H1 (cell line): Measurements from ENCODE around the gene ZBTB14. TPM values are rescaled to one million over a fixed set of nuclear protein-coding genes. Genes with fewer than 3 reads are reported as not detected.

Experiments
- CTCF ChIA-PET: fragments of 300-600 bp; sonication (Branson Sonifier 250); formaldehyde crosslinking; loops from one replicate; lab custom pipeline; 2021; ENCODE audit not compliant: partially characterized antibody; lab: Charles Lee
- POLR2A ChIA-PET: fragments of 300-600 bp; sonication (Branson Sonifier 250); formaldehyde crosslinking; loops from one replicate; lab custom pipeline; 2021; ENCODE audit warnings: inconsistent platforms; ENCODE audit not compliant: partially characterized antibody; lab: Charles Lee
- DNase-seq, 2 experiments: peaks; one replicate each; pipeline versions ENCODE4 v3.0.0 to v3.0.0-alpha.2; 2010 to 2022; ENCODE audit warnings: low spot score in 2 of 2, low read depth in 1 of 2, mixed read lengths in 1 of 2
- FAIRE-seq: peaks from 2 replicates; lab custom pipeline; 2011; peaks lifted over from hg19 to GRCh38; lab: Jason Lieb, UNC
- H2AFZ ChIP-seq: 2 replicates; pipeline ENCODE4 v1.8.1; 2012; ENCODE audit warnings: low read length, inconsistent platforms
- H2AK5ac ChIP-seq: 2 replicates; pipeline ENCODE4 v1.6.1; 2013; ENCODE audit warnings: low read depth, low read length
- H2BK120ac ChIP-seq: replicated peaks from 2 replicates; pipeline ENCODE3; 2013; ENCODE audit warnings: low read depth, low read length, inconsistent platforms
- H2BK12ac ChIP-seq: 2 replicates; pipeline ENCODE4 v1.6.1; 2013; ENCODE audit warnings: low read depth, low read length
- H2BK15ac ChIP-seq: 2 replicates; pipeline ENCODE4 v1.6.1; 2013; ENCODE audit warnings: low read length
- H2BK20ac ChIP-seq: 2 replicates; pipeline ENCODE4 v1.6.1; 2013; ENCODE audit warnings: low read length
- H2BK5ac ChIP-seq: 2 replicates; pipeline ENCODE4 v1.6.1; 2013; ENCODE audit warnings: low read depth, low read length
- H3K14ac ChIP-seq: 2 replicates; pipeline ENCODE4 v1.6.1; 2013; ENCODE audit warnings: inconsistent platforms; ENCODE audit not compliant: insufficient read length
- H3K18ac ChIP-seq: 2 replicates; pipeline ENCODE4 v1.6.1; 2013; ENCODE audit warnings: low read length; ENCODE audit errors: extremely low read depth
- H3K23ac ChIP-seq: 2 replicates; pipeline ENCODE4 v1.6.1; 2013; ENCODE audit warnings: inconsistent platforms; ENCODE audit not compliant: insufficient read length
- H3K23me2 ChIP-seq: 2 replicates; pipeline ENCODE4 v1.6.1; 2013; ENCODE audit warnings: low read depth, low read length
- H3K27ac ChIP-seq: 2 replicates; pipeline ENCODE4 v1.6.1; 2011; ENCODE audit warnings: low read depth, low read length, inconsistent platforms
- H3K27me3 ChIP-seq, 4 experiments: replicated peaks in 1 of 4; 1 replicate in 1 of 4; 2 replicates in 3 of 4; pipeline versions ENCODE4 v1.6.1 to v1.8.1; 2011 to 2013; ENCODE audit warnings: low read length in 3 of 4, mild to moderate bottlenecking in 3 of 4, inconsistent platforms in 2 of 4, mixed read lengths in 2 of 4, moderate library complexity in 1 of 4; ENCODE audit not compliant: control insufficient read depth in 3 of 4, insufficient read depth in 3 of 4; ENCODE audit errors: extremely low read depth in 1 of 4
- H3K36me3 ChIP-seq, 4 experiments: 2 replicates each; pipeline versions ENCODE4 v1.6.1 to v1.8.1; 2011 to 2013; ENCODE audit warnings: mild to moderate bottlenecking in 4 of 4, low read length in 3 of 4, moderate library complexity in 2 of 4, control low read depth in 1 of 4, inconsistent platforms in 1 of 4; ENCODE audit not compliant: insufficient read depth in 4 of 4, control insufficient read depth in 2 of 4
- H3K4ac ChIP-seq: replicated peaks from 2 replicates; pipeline ENCODE3; 2013; ENCODE audit warnings: low read length, low read depth, mixed read lengths, inconsistent platforms; ENCODE audit not compliant: insufficient read length
- H3K4me1 ChIP-seq, 4 experiments: replicated peaks in 1 of 4; 1 replicate in 1 of 4; 2 replicates in 3 of 4; pipeline versions ENCODE4 v1.6.1 to v1.8.1; 2011 to 2013; ENCODE audit warnings: low read length in 3 of 4, inconsistent platforms in 2 of 4, mixed read lengths in 1 of 4; ENCODE audit not compliant: insufficient read depth in 4 of 4, control insufficient read depth in 3 of 4
- H3K4me2 ChIP-seq, 2 experiments: 2 replicates each; pipeline versions ENCODE4 v1.6.1 to v1.8.1; 2011 to 2013; ENCODE audit warnings: low read depth in 2 of 2, low read length in 2 of 2, control low read depth in 1 of 2, inconsistent platforms in 1 of 2, mild to moderate bottlenecking in 1 of 2; ENCODE audit not compliant: insufficient read depth in 1 of 2
- H3K4me3 ChIP-seq, 4 experiments: fragments of 200-600, 300-600 bp in 1 of 4; sonication (generic), shearing (Covaris generic), sonication (Bioruptor Twin) in 1 of 4; 2 replicates each; pipeline versions ENCODE4 v1.5.1 to v1.8.1; 2011 to 2016; ENCODE audit warnings: low read length in 4 of 4, low read depth in 3 of 4, control low read depth in 2 of 4, inconsistent platforms in 2 of 4, mild to moderate bottlenecking in 2 of 4, mixed read lengths in 1 of 4, moderate library complexity in 1 of 4; ENCODE audit not compliant: insufficient read depth in 2 of 4; ENCODE audit errors: extremely low read depth in 1 of 4
- H3K56ac ChIP-seq: replicated peaks from 2 replicates; pipeline ENCODE3; 2013; ENCODE audit warnings: low read depth, mild to moderate bottlenecking, mixed read lengths, low read length, inconsistent platforms; ENCODE audit not compliant: insufficient read length
- H3K79me1 ChIP-seq: 2 replicates; pipeline ENCODE4 v1.6.1; 2013; ENCODE audit warnings: low read depth, low read length, control low read depth
- H3K79me2 ChIP-seq, 2 experiments: 2 replicates each; pipeline versions ENCODE4 v1.6.1 to v1.8.1; 2012 to 2013; ENCODE audit warnings: low read length in 2 of 2, mild to moderate bottlenecking in 2 of 2, inconsistent platforms in 1 of 2; ENCODE audit not compliant: insufficient read depth in 2 of 2, control insufficient read depth in 1 of 2
- H3K9ac ChIP-seq, 4 experiments: replicated peaks in 1 of 4; 1 replicate in 1 of 4; 2 replicates in 3 of 4; pipeline versions ENCODE4 v1.6.1 to v1.8.1; 2011 to 2013; ENCODE audit warnings: low read depth in 3 of 4, low read length in 3 of 4, control low read depth in 2 of 4, mild to moderate bottlenecking in 2 of 4, moderate library complexity in 2 of 4, inconsistent platforms in 1 of 4; ENCODE audit errors: extremely low read depth in 1 of 4
- H3K9me3 ChIP-seq, 2 experiments: 2 replicates each; pipeline versions ENCODE4 v1.6.1 to v1.8.1; 2012 to 2013; ENCODE audit warnings: mild to moderate bottlenecking in 2 of 2, moderate library complexity in 2 of 2, control low read depth in 1 of 2, inconsistent platforms in 1 of 2, low read depth in 1 of 2, low read length in 1 of 2, mixed read lengths in 1 of 2; ENCODE audit not compliant: insufficient read depth in 2 of 2
- H4K20me1 ChIP-seq, 2 experiments: replicated peaks in 1 of 2; 2 replicates each; pipeline versions ENCODE3 to v1.8.1; 2011 to 2013; ENCODE audit warnings: inconsistent platforms in 2 of 2, low read length in 2 of 2, mild to moderate bottlenecking in 1 of 2; ENCODE audit not compliant: insufficient read depth in 2 of 2, control insufficient read depth in 1 of 2
- H4K5ac ChIP-seq: 2 replicates; pipeline ENCODE4 v1.6.1; 2013; ENCODE audit warnings: low read length, low read depth, mixed read lengths, inconsistent platforms; ENCODE audit not compliant: insufficient read length
- H4K8ac ChIP-seq: 2 replicates; pipeline ENCODE4 v1.8.0; 2013; ENCODE audit warnings: mild to moderate bottlenecking, moderate library complexity, low read length, inconsistent platforms; ENCODE audit not compliant: insufficient read depth; ENCODE audit errors: extremely low read depth
- H4K91ac ChIP-seq: replicated peaks from 2 replicates; pipeline ENCODE3; 2013; ENCODE audit warnings: low read length, mixed read lengths, inconsistent platforms; ENCODE audit not compliant: insufficient read length
- KDM1A ChIP-seq: fragments of 200-600, 300-600 bp; sonication (generic); IDR thresholded peaks from 2 replicates; pipeline ENCODE4 v1.7.1; 2016; ENCODE audit warnings: mild to moderate bottlenecking, low read length, borderline replicate concordance
- TAF1 ChIP-seq: IDR thresholded peaks from 2 replicates; pipeline ENCODE4 v1.6.1; 2011; ENCODE audit warnings: mild to moderate bottlenecking, low read depth, low read length
- WGBS, 2 experiments: shearing (Covaris generic) in 1 of 2; methylation state at CpG; one replicate each; pipeline versions ENCODE4 v1.1.6 to v1.1.7; 2013 to 2015; ENCODE audit warnings: low lambda C conversion rate in 2 of 2, mixed read lengths in 2 of 2, inconsistent platforms in 1 of 2, low coverage in 1 of 2, missing lambda C conversion rate in 1 of 2; ENCODE audit not compliant: insufficient replicate concordance in 2 of 2, insufficient coverage in 1 of 2, insufficient read length in 1 of 2; ENCODE audit errors: extremely low coverage in 1 of 2, missing lambda C conversion rate in 1 of 2; 5-methylcytosine and 5-hydroxymethylcytosine counted together
- polyA plus RNA-seq, 7 experiments: library from polyadenylated mRNA; depleted of rRNA in 3 of 7; stranded (reverse) in 5 of 7; unstranded in 2 of 7; fragments of >200 nt in 5 of 7; fragments of 200-250 nt in 2 of 7; gene quantifications; 1 replicate in 5 of 7; 2 replicates in 1 of 7; 4 replicates in 1 of 7; pipeline versions ENCODE4 v1.2.1 to v1.2.3, GENCODE V29; 2011 to 2013; ENCODE audit warnings: missing spikeins in 2 of 7, mixed read lengths in 2 of 7
- total RNA-seq: library from RNA; stranded (reverse); fragmentation: NEBNext Ultra II Directional; extraction: Animal tissue kit (Norgen Biotek cat#: 25700); gene quantifications from 2 replicates; pipeline ENCODE4 v1.2.1, GENCODE V29; 2021

ZBTB14 gene
- total and polyA plus RNA-seq, 2 of the 8 experiments (the other 6 are each of a cell fraction or from before 2014, with no cell fraction given) = 5.2 to 18.3 TPM

DNA sequence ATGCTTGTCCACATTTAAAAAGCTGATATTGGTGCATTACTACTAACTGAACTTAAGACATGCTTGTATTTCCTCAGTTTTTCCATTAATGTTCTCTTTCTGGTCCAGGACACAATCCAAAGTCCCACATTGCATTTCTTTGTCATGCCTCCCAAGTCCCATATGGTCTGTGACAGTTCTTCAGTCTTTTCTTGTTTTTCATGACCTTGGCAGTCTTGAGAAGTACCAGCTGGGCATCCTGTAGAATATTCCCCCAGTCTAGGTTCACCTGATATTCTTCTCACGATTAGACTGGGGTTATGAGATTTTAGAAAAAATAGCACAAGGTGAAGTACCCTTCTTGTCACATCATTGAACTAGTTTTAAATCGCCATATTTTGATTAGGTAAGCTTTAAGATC lies 10.3 kb upstream of the ZBTB14 start:
- Histone ChIP-seq H2BK15ac (no peak overlapping the region), H3K27ac (no peak overlapping the region), H3K23me2 (no peaks in the 10 kb centered on the region), H3K4me3 (no peak overlapping the region), H4K20me1 (no peaks in the 10 kb centered on the region), H4K5ac (no peak overlapping the region), H3K79me2 (no peaks in the 10 kb centered on the region), H3K4me1 (no peaks in the 10 kb centered on the region), H4K8ac (no peak overlapping the region), H3K56ac (no peak overlapping the region), H3K27me3 (no peaks in the 10 kb centered on the region; a peak in 1 of 7 replicates), H2AFZ (no peak overlapping the region), H4K91ac (no peak overlapping the region), H3K23ac (no peak overlapping the region), H3K4me2 (no peak overlapping the region), H3K79me1 (no peaks in the 10 kb centered on the region), H3K18ac (no peak overlapping the region), H2BK12ac (no peak overlapping the region), H3K9ac (no peak overlapping the region), H2BK5ac (no peak overlapping the region), H2BK20ac (no peak overlapping the region), H2BK120ac (no peak overlapping the region), H3K4ac (no peak overlapping the region), H2AK5ac (no peak overlapping the region), H3K14ac (no peak overlapping the region), H3K9me3 (no peaks in the 10 kb centered on the region), H3K36me3 (no peaks in the 10 kb centered on the region)
- 91% methylated on average over 2 of the region's 2 CpGs; no CpG with 5 or more reads in 1 of the 2 experiments for WGBS, 2 experiments
- DNase-seq = no peak
- ChIA-PET POLR2A (interaction anchor here (2.0 kb wide), 1 partner anchor 11 kb away, joined by 7 read pairs; no protein-coding TSS in a partner anchor), CTCF (no interaction called here)
- no peak for FAIRE-seq
- no peak for TF ChIP-seq TAF1
- no peak for TF ChIP-seq KDM1A
